Vagina (tissue), 2 donors: Measurements from ENCODE around the gene CDK6. TPM values are rescaled to one million over a fixed set of nuclear protein-coding genes. Genes with fewer than 3 reads are reported as not detected.

ENCODE experiments used
- DNase-seq, 2 donors: peaks; one replicate each; pipeline ENCODE4 v3.0.0-alpha.2; 2017; ENCODE audit errors: extremely low spot score in 2 of 2
- H3K27ac ChIP-seq: fragments of 200-600 bp; sonication (generic); one replicate; pipeline ENCODE4 v1.5.1; 2019
- H3K27me3 ChIP-seq: fragments of 200-600 bp; sonication (generic); one replicate; pipeline ENCODE4 v1.5.1; 2019
- H3K36me3 ChIP-seq, 2 donors: fragments of 200-600 bp; sonication (generic); one replicate each; pipeline ENCODE4 v1.5.1; 2017 to 2019
- H3K4me1 ChIP-seq: fragments of 200-600 bp; sonication (generic); one replicate; pipeline ENCODE4 v1.5.1; 2019
- H3K4me3 ChIP-seq, 2 donors: fragments of 200-600 bp; sonication (generic); 1 replicate in 1 of 2; 2 replicates in 1 of 2; pipeline ENCODE4 v1.5.1; 2016 to 2019
- H3K9me3 ChIP-seq: fragments of 200-600 bp; sonication (generic); one replicate; pipeline ENCODE4 v1.5.1; 2019
- CTCF ChIP-seq, 3 experiments: fragments of 450-650 bp in 2 of 3; fragments of 200-600 bp in 1 of 3; sonication (generic) in 1 of 3; IDR thresholded peaks; one replicate each; pipeline ENCODE4 v1.5.1; 2017 to 2019; ENCODE audit warnings: antibody characterized with exemption in 3 of 3, mild to moderate bottlenecking in 2 of 3, moderate library complexity in 2 of 3
- POLR2A ChIP-seq, 2 donors: fragments of 450-650 bp; IDR thresholded peaks; one replicate each; pipeline ENCODE4 v1.6.1; 2017; ENCODE audit warnings: antibody characterized with exemption in 2 of 2, mild to moderate bottlenecking in 2 of 2, moderate library complexity in 2 of 2
- POLR2AphosphoS5 ChIP-seq, 2 donors: sonication (generic); formaldehyde crosslinking; IDR thresholded peaks; one replicate each; pipeline ENCODE4 v1.9.0; 2017; ENCODE audit warnings: antibody characterized with exemption in 2 of 2, mild to moderate bottlenecking in 2 of 2, low read depth in 1 of 2; ENCODE audit not compliant: insufficient read depth in 1 of 2
- intact Hi-C: fragments of 100-400 bp; cut with DNase I; formaldehyde crosslinking; loops from one replicate; pipeline ENCODE4 v1.15.1; 2023
- total RNA-seq: library from RNA; depleted of rRNA; stranded (reverse); fragments of >200 nt; gene quantifications from one replicate; pipeline ENCODE4 v1.2.3, GENCODE V29; 2016

The CDK6 gene
- total RNA-seq, 1 donor from 2014 or later = 20.6 TPM

GRCh38 chr7:92808006-92808405 lies 28.4 kb downstream of the CDK6 start:
- no peak overlapping the region for H3K4me3 ChIP-seq
- no peaks in the 10 kb centered on the region for H3K36me3 ChIP-seq
- DNase-seq = no peak
- H3K4me1 ChIP-seq = peaks cover 32% of the 10 kb centered on the region
- intact Hi-C loops = no loop called here
- H3K27ac ChIP-seq = no peak overlapping the region
- TF ChIP-seq CTCF (IDR thresholded peaks at IDR 0.05) (no peak), POLR2AphosphoS5 (IDR thresholded peaks at IDR 0.05; ENCODE audit: insufficient read depth in 1 of 2, low read depth in 1 of 2) (peak in 1 of 2 donors; percentile 18)
- no peaks in the 10 kb centered on the region for H3K9me3 ChIP-seq
- no peaks in the 10 kb centered on the region for H3K27me3 ChIP-seq

- intact Hi-C loops = no loop called here
- DNase-seq = no peak
These were observed 29.9 kb downstream of the CDK6 start for GRCh38 chr7:92806496-92806895.

GRCh38 chr7:92802406-92802805 lies 34.0 kb downstream of the CDK6 start:
- peaks cover 20% of the 10 kb centered on the region for H3K4me1 ChIP-seq
- no peaks in the 10 kb centered on the region for H3K36me3 ChIP-seq
- TF ChIP-seq POLR2A (IDR thresholded peaks at IDR 0.05) (no peak), POLR2AphosphoS5 (IDR thresholded peaks at IDR 0.05; ENCODE audit: insufficient read depth in 1 of 2, low read depth in 1 of 2) (no peak), CTCF (IDR thresholded peaks at IDR 0.05) (no peak)
- intact Hi-C loops = no loop called here
- no peak for DNase-seq
- no peak overlapping the region for H3K4me3 ChIP-seq
- no peaks in the 10 kb centered on the region for H3K27me3 ChIP-seq
- H3K9me3 ChIP-seq = no peaks in the 10 kb centered on the region
- H3K27ac ChIP-seq = no peak overlapping the region

More at GRCh38 chr7:92806496-92806895, 29.9 kb downstream of the CDK6 start:
- H3K4me3 ChIP-seq = no peak overlapping the region
- peak in 1 of 2 donors; percentile 35 for TF ChIP-seq POLR2AphosphoS5 (IDR thresholded peaks at IDR 0.05; ENCODE audit: insufficient read depth in 1 of 2, low read depth in 1 of 2)
- no peak for TF ChIP-seq POLR2A (IDR thresholded peaks at IDR 0.05)
- H3K36me3 ChIP-seq = no peaks in the 10 kb centered on the region
- peaks cover 32% of the 10 kb centered on the region for H3K4me1 ChIP-seq
- no peaks in the 10 kb centered on the region for H3K27me3 ChIP-seq
- H3K27ac ChIP-seq = no peak overlapping the region
- no peaks in the 10 kb centered on the region for H3K9me3 ChIP-seq

- Histone ChIP-seq H3K27ac (no peak overlapping the region), H3K9me3 (no peaks in the 10 kb centered on the region), H3K4me1 (peaks cover 33% of the 10 kb centered on the region), H3K4me3 (no peak overlapping the region), H3K27me3 (no peaks in the 10 kb centered on the region), H3K36me3 (no peaks in the 10 kb centered on the region)
- TF ChIP-seq CTCF (IDR thresholded peaks at IDR 0.05) = no peak
- no peak for DNase-seq
- intact Hi-C loops = no loop called here
These were observed 36.7 kb downstream of the CDK6 start for GRCh38 chr7:92799446-92800211.

- intact Hi-C loops = no loop called here
- Histone ChIP-seq H3K4me1 (peaks cover 39% of the 10 kb centered on the region), H3K27ac (no peak overlapping the region)
These were observed 37.7 kb downstream of the CDK6 start for GRCh38 chr7:92798517-92799249.

More at GRCh38 chr7:92798517-92799249, 37.7 kb downstream of the CDK6 start:
- TF ChIP-seq POLR2AphosphoS5 (IDR thresholded peaks at IDR 0.05; ENCODE audit: insufficient read depth in 1 of 2, low read depth in 1 of 2) (no peak), POLR2A (IDR thresholded peaks at IDR 0.05) (no peak), CTCF (IDR thresholded peaks at IDR 0.05) (no peak)
- H3K36me3 ChIP-seq = no peaks in the 10 kb centered on the region
- H3K27me3 ChIP-seq = no peaks in the 10 kb centered on the region
- no peak for DNase-seq
- H3K9me3 ChIP-seq = no peaks in the 10 kb centered on the region
- H3K4me3 ChIP-seq = no peak overlapping the region
